Activated CD8-positive, alpha-beta memory T cell treated with anti-CD3 and anti-CD28 coated beads, Interleukin-2, amount 10 ng/mL, durations not matched to agents 7 days and 5 days (primary cell): ENCODE results near the gene SFPQ. TPM values are rescaled to one million over a fixed set of nuclear protein-coding genes. Genes with fewer than 3 reads are reported as not detected.
A peak's percentile ranks its signal among the peaks of the same experiment; 100 is the strongest.

Source experiments
- ATAC-seq: fragments of 150-1000 bp; cut with Tn5 transposase; one replicate; pipeline ENCODE4 v1.10.0; 2021; ENCODE audit warnings: moderate library complexity
- CTCF ChIA-PET: fragments of 350-600 bp; sonication (Branson Sonifier 250); formaldehyde crosslinking; loops from one replicate; lab custom pipeline; 2021; ENCODE audit warnings: antibody characterized with exemption; lab: Charles Lee
- DNase-seq: peaks from one replicate; pipeline ENCODE4 v3.0.0-alpha.2; 2020
- H3K27ac Mint-ChIP-seq: one replicate; pipeline ENCODE4 v1.8.0; 2021; ENCODE audit warnings: mild to moderate bottlenecking, mixed read lengths
- H3K27me3 Mint-ChIP-seq: one replicate; pipeline ENCODE4 v1.8.0; 2021; ENCODE audit warnings: mixed read lengths
- H3K36me3 Mint-ChIP-seq: one replicate; pipeline ENCODE4 v1.8.0; 2021; ENCODE audit warnings: mild to moderate bottlenecking, mixed read lengths
- H3K4me1 Mint-ChIP-seq: one replicate; pipeline ENCODE4 v1.8.0; 2021; ENCODE audit warnings: mixed read lengths
- H3K4me3 Mint-ChIP-seq: one replicate; pipeline ENCODE4 v1.8.0; 2021; ENCODE audit warnings: mild to moderate bottlenecking, moderate library complexity, mixed read lengths
- H3K9me3 Mint-ChIP-seq: one replicate; pipeline ENCODE4 v1.8.0; 2022; ENCODE audit warnings: low read depth, mixed read lengths
- total RNA-seq, 2 experiments: library from RNA; stranded (reverse); gene quantifications; one replicate each; pipeline ENCODE4 v1.2.3, GENCODE V29; 2021

Gene SFPQ
- total RNA-seq, 2 experiments from 2014 or later, result 344 to 402 TPM

GRCh38 chr1:35203295-35203694 is 10.3 kb upstream of the SFPQ start:
- Mint-ChIP-seq H3K4me3 (no peak overlapping the region), H3K36me3 (no peaks in the 10 kb centered on the region), H3K27ac (no peak overlapping the region), H3K9me3 (no peaks in the 10 kb centered on the region), H3K4me1 (peaks cover 7% of the 10 kb centered on the region), H3K27me3 (peaks cover 6% of the 10 kb centered on the region)
- ATAC-seq (no peak), DNase-seq (no peak)
- CTCF ChIA-PET, result interaction anchor here (1.5 kb wide), 1 partner anchor 361 kb away, joined by 4 read pairs; no protein-coding TSS in a partner anchor

- Mint-ChIP-seq H3K4me1 (peaks cover 7% of the 10 kb centered on the region), H3K9me3 (no peaks in the 10 kb centered on the region), H3K36me3 (no peaks in the 10 kb centered on the region), H3K27ac (no peak overlapping the region), H3K27me3 (peaks cover 8% of the 10 kb centered on the region), H3K4me3 (no peak overlapping the region)
- ATAC-seq, result peak; percentile 100
- CTCF ChIA-PET, result interaction anchor here (0.6 to 1.6 kb wide), 15 partner anchors 9 to 362 kb away, joined by 3 to 10 read pairs (median 4); partner anchors contain the start of genes SFPQ and SMIM12
- peak; percentile 86 for DNase-seq
Measured at GRCh38 chr1:35202048-35202719, 9.2 kb upstream of the SFPQ start.

- no peaks in the 10 kb centered on the region for H3K9me3 Mint-ChIP-seq
- no peak overlapping the region for H3K4me3 Mint-ChIP-seq
- H3K36me3 Mint-ChIP-seq, result no peaks in the 10 kb centered on the region
- H3K27me3 Mint-ChIP-seq, result peaks cover 8% of the 10 kb centered on the region
- DNase-seq (no peak), ATAC-seq (no peak)
- no peak overlapping the region for H3K27ac Mint-ChIP-seq
- CTCF ChIA-PET, result interaction anchor here (0.6 to 1.6 kb wide), 14 partner anchors 9 to 363 kb away, joined by 3 to 10 read pairs (median 4); partner anchors contain the start of genes SFPQ and SMIM12
- peaks cover 7% of the 10 kb centered on the region for H3K4me1 Mint-ChIP-seq
Measured at GRCh38 chr1:35201631-35202030, 8.7 kb upstream of the SFPQ start.

- H3K4me1 Mint-ChIP-seq, result peaks cover 52% of the 10 kb centered on the region
- no peaks in the 10 kb centered on the region for H3K9me3 Mint-ChIP-seq
- CTCF ChIA-PET, result interaction anchor here (1.0 to 1.2 kb wide), 2 partner anchors 10 to 328 kb away, joined by 3 to 7 read pairs; no protein-coding TSS in a partner anchor
- peaks cover 48% of the 10 kb centered on the region for H3K36me3 Mint-ChIP-seq
- ATAC-seq (peak; percentile 58), DNase-seq (peak; percentile 91)
- H3K4me3 Mint-ChIP-seq, result peak overlapping the region; percentile 91
- peak overlapping the region; percentile 99 for H3K27ac Mint-ChIP-seq
- no peaks in the 10 kb centered on the region for H3K27me3 Mint-ChIP-seq
Measured at GRCh38 chr1:35192056-35192852, 691 bp downstream of the SFPQ start.

- H3K4me1 Mint-ChIP-seq, result peaks cover 58% of the 10 kb centered on the region
- peak overlapping the region; percentile 86 for H3K27ac Mint-ChIP-seq
- no peaks in the 10 kb centered on the region for H3K27me3 Mint-ChIP-seq
- peaks cover 55% of the 10 kb centered on the region for H3K36me3 Mint-ChIP-seq
- H3K4me3 Mint-ChIP-seq, result peak overlapping the region; percentile 91
- no peaks in the 10 kb centered on the region for H3K9me3 Mint-ChIP-seq
- ATAC-seq, result no peak
- CTCF ChIA-PET, result interaction anchor here (0.7 to 0.8 kb wide), 2 partner anchors 113 to 1122 kb away, joined by 3 to 4 read pairs; partner anchors contain the start of gene ZMYM1
- no peak for DNase-seq
Measured at GRCh38 chr1:35191429-35192055, 1.4 kb downstream of the SFPQ start.

- DNase-seq (no peak), ATAC-seq (no peak)
- Mint-ChIP-seq H3K27me3 (no peaks in the 10 kb centered on the region), H3K27ac (peak overlapping the region; percentile 86), H3K4me1 (peaks cover 64% of the 10 kb centered on the region), H3K9me3 (no peaks in the 10 kb centered on the region), H3K36me3 (peaks cover 62% of the 10 kb centered on the region), H3K4me3 (peak overlapping the region; percentile 91)
- CTCF ChIA-PET, result interaction anchor here (0.7 to 0.8 kb wide), 2 partner anchors 112 to 1123 kb away, joined by 3 to 4 read pairs; partner anchors contain the start of gene ZMYM1
Measured at GRCh38 chr1:35190784-35191183, 2.2 kb downstream of the SFPQ start.

- CTCF ChIA-PET, result no interaction called here
Measured at GRCh38 chr1:35188578-35189392, 4.2 kb downstream of the SFPQ start.

GRCh38 chr1:35187816-35188342 is 5.1 kb downstream of the SFPQ start:
- peak overlapping the region; percentile 59 for H3K27ac Mint-ChIP-seq
- H3K4me3 Mint-ChIP-seq, result peak overlapping the region; percentile 91
- DNase-seq, result no peak
- peaks cover 74% of the 10 kb centered on the region for H3K4me1 Mint-ChIP-seq
- CTCF ChIA-PET, result no interaction called here
- H3K27me3 Mint-ChIP-seq, result no peaks in the 10 kb centered on the region
- H3K9me3 Mint-ChIP-seq, result no peaks in the 10 kb centered on the region
- ATAC-seq, result no peak
- peaks cover 86% of the 10 kb centered on the region for H3K36me3 Mint-ChIP-seq

More at GRCh38 chr1:35188578-35189392, 4.2 kb downstream of the SFPQ start:
- DNase-seq (no peak), ATAC-seq (no peak)
- Mint-ChIP-seq H3K9me3 (no peaks in the 10 kb centered on the region), H3K27me3 (no peaks in the 10 kb centered on the region), H3K36me3 (peaks cover 80% of the 10 kb centered on the region), H3K4me1 (peaks cover 75% of the 10 kb centered on the region), H3K27ac (peak overlapping the region; percentile 86), H3K4me3 (peak overlapping the region; percentile 91)

GRCh38 chr1:35186239-35186638 is 6.7 kb downstream of the SFPQ start:
- Mint-ChIP-seq H3K27me3 (no peaks in the 10 kb centered on the region), H3K36me3 (peaks cover 95% of the 10 kb centered on the region), H3K27ac (peak overlapping the region; percentile 65), H3K4me3 (peak overlapping the region; percentile 2), H3K9me3 (no peaks in the 10 kb centered on the region), H3K4me1 (peaks cover 90% of the 10 kb centered on the region)
- ATAC-seq (no peak), DNase-seq (no peak)
- CTCF ChIA-PET, result interaction anchor here (1.2 to 1.9 kb wide), 2 partner anchors 319 to 333 kb away, joined by 3 to 4 read pairs; no protein-coding TSS in a partner anchor

GRCh38 chr1:35185200-35185599 is 7.7 kb downstream of the SFPQ start:
- CTCF ChIA-PET, result interaction anchor here (1.9 kb wide), 1 partner anchor 318 kb away, joined by 4 read pairs; no protein-coding TSS in a partner anchor
- Mint-ChIP-seq H3K4me1 (peaks cover 91% of the 10 kb centered on the region), H3K27ac (peak overlapping the region; percentile 38), H3K9me3 (no peaks in the 10 kb centered on the region), H3K4me3 (no peak overlapping the region), H3K27me3 (no peaks in the 10 kb centered on the region), H3K36me3 (peaks cover 95% of the 10 kb centered on the region)
- DNase-seq (no peak), ATAC-seq (no peak)

- CTCF ChIA-PET, result interaction anchor here (1.9 kb wide), 1 partner anchor 318 kb away, joined by 4 read pairs; no protein-coding TSS in a partner anchor
- Mint-ChIP-seq H3K9me3 (no peaks in the 10 kb centered on the region), H3K27me3 (no peaks in the 10 kb centered on the region), H3K36me3 (peaks cover 93% of the 10 kb centered on the region), H3K27ac (peak overlapping the region; percentile 17), H3K4me1 (peaks cover 89% of the 10 kb centered on the region), H3K4me3 (no peak overlapping the region)
- ATAC-seq (no peak), DNase-seq (no peak)
Measured at GRCh38 chr1:35184495-35185199, 8.3 kb downstream of the SFPQ start.
